HepG2 (cell line): ENCODE data around the gene SMARCB1. TPM values are rescaled to one million over a fixed set of nuclear protein-coding genes. Genes with fewer than 3 reads are reported as not detected.
A peak's percentile ranks its signal among the peaks of the same experiment; 100 is the strongest.

Source experiments
- GATAD2A ChIP-seq: IDR thresholded peaks from 2 replicates; pipeline ENCODE4 v1.6.1; 2016
- HNRNPK ChIP-seq: fragments of 200-400 bp; formaldehyde crosslinking; IDR thresholded peaks from 2 replicates; pipeline ENCODE4 v1.6.1; 2018; ENCODE audit warnings: low read length, low read depth, moderate library complexity, mild to moderate bottlenecking; ENCODE audit not compliant: poor library complexity, severe bottlenecking
- HNRNPLL ChIP-seq: fragments of 200-400 bp; formaldehyde crosslinking; IDR thresholded peaks from 2 replicates; pipeline ENCODE4 v1.6.1; 2017; ENCODE audit warnings: mild to moderate bottlenecking, low read depth, low read length; ENCODE audit not compliant: poor library complexity, severe bottlenecking
- HOXA5 ChIP-seq: sonication (generic); formaldehyde crosslinking; IDR thresholded peaks from 2 replicates; pipeline ENCODE4 v1.4.0; 2020; ENCODE audit warnings: missing genetic modification reagents
- MYPOP ChIP-seq: sonication (generic); formaldehyde crosslinking; IDR thresholded peaks from 2 replicates; pipeline ENCODE4 v1.8.1; 2023; ENCODE audit warnings: mild to moderate bottlenecking, moderate library complexity, missing genetic modification reagents
- RBFOX2 ChIP-seq: fragments of 200-400 bp; formaldehyde crosslinking; IDR thresholded peaks from 2 replicates; pipeline ENCODE4 v1.6.1; 2017; ENCODE audit warnings: low read depth, mild to moderate bottlenecking, low read length
- ZNF335 ChIP-seq: sonication (generic); formaldehyde crosslinking; IDR thresholded peaks from 2 replicates; pipeline ENCODE4 v1.4.0; 2020; ENCODE audit warnings: missing genetic modification reagents
- ZNF367 ChIP-seq: sonication (generic); formaldehyde crosslinking; IDR thresholded peaks from 2 replicates; pipeline ENCODE4 v1.4.0; 2020; ENCODE audit warnings: missing genetic modification reagents, borderline replicate concordance
- ZNF432 ChIP-seq: sonication (generic); formaldehyde crosslinking; IDR thresholded peaks from 2 replicates; pipeline ENCODE4 v1.5.0; 2020; ENCODE audit warnings: missing genetic modification reagents, mild to moderate bottlenecking, borderline replicate concordance
- ZNF646 ChIP-seq: sonication (generic); formaldehyde crosslinking; IDR thresholded peaks from 2 replicates; pipeline ENCODE4 v1.9.0; 2021; ENCODE audit warnings: mild to moderate bottlenecking, missing genetic modification reagents
- ZSCAN31 ChIP-seq: sonication (generic); formaldehyde crosslinking; IDR thresholded peaks from 2 replicates; pipeline ENCODE4 v1.5.0; 2020; ENCODE audit warnings: low read depth, mild to moderate bottlenecking, missing genetic modification reagents
- ZZZ3 ChIP-seq: sonication (generic); formaldehyde crosslinking; IDR thresholded peaks from 2 replicates; pipeline ENCODE4 v1.4.0; 2020; ENCODE audit warnings: missing genetic modification reagents, mild to moderate bottlenecking, borderline replicate concordance
- polyA plus RNA-seq, 8 experiments: library from polyadenylated mRNA; depleted of rRNA in 3 of 8; stranded (reverse) in 7 of 8; unstranded in 1 of 8; fragments of >200 nt; fragmentation: Illumina TruSeq in 4 of 8; extraction: Trizol in 4 of 8; gene quantifications; 2 replicates each; pipeline versions ENCODE4 v1.2.1 to v1.2.3, GENCODE V29; 2011 to 2016; ENCODE audit warnings: low read depth in 4 of 8, missing spikeins in 1 of 8, mixed read lengths in 1 of 8; ENCODE audit not compliant: insufficient read depth in 1 of 8
- total RNA-seq, 5 experiments: library from RNA; depleted of rRNA; stranded (reverse); fragments of >200 nt; fragmentation: Illumina TruSeq; extraction: Trizol; gene quantifications; 2 replicates each; pipeline ENCODE4 v1.2.3, GENCODE V29; 2016; ENCODE audit warnings: low read depth in 1 of 5

The SMARCB1 gene
- total and polyA plus RNA-seq, 2 of the 13 experiments (the other 11 are each of a cell fraction or from before 2014, with no cell fraction given) = 74.0 to 166 TPM

DNA sequence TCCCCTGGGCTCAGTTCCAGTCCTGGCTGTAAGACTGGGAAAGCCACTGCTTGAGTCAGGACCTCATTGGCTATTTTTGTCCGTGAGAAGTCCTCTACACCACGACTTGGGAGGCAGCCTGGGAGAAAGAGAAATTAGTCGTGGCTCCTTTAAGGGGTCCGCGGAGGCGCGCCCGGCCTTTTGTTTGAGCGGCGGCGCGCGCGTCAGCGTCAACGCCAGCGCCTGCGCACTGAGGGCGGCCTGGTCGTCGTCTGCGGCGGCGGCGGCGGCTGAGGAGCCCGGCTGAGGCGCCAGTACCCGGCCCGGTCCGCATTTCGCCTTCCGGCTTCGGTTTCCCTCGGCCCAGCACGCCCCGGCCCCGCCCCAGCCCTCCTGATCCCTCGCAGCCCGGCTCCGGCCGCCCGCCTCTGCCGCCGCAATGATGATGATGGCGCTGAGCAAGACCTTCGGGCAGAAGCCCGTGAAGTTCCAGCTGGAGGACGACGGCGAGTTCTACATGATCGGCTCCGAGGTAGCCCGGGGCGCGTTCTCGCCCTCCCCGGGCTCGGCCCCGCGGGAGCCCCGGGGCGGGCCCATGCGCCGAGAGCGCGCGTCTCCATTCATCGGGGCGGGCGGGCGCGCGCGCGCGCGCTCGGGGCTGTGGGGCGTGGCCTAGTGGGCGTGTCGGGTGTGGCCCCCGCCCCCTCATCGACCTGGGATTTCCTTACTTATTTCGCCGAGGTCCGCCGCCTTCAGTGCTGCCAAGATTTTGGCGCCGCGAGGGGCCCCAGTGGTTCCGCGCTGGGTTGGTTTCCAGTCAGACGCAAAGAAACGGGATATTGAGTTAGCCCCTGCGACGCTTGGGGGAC lies at the start of gene SMARCB1 (continued):
- TF ChIP-seq ZNF646 (no peak), HNRNPLL (peak; percentile 59), MYPOP (CRISPR knock-in tag) (peak; percentile 54), HNRNPK (peak; percentile 27), ZSCAN31 (CRISPR knock-in tag) (peak; percentile 81), ZNF335 (CRISPR knock-in tag) (peak; percentile 38; the same call in 1 of the 2 replicates), HOXA5 (CRISPR knock-in tag) (no peak; the same call in 1 of the 2 replicates), RBFOX2 (peak; percentile 96), ZNF432 (CRISPR knock-in tag) (no peak), GATAD2A (CRISPR knock-in tag) (no peak), ZNF367 (no peak; the same call in 1 of the 2 replicates), ZZZ3 (CRISPR knock-in tag) (no peak)
